Hepatocyte (in vitro differentiated cells): Measurements from ENCODE around the gene TMPRSS3. TPM values are rescaled to one million over a fixed set of nuclear protein-coding genes. Genes with fewer than 3 reads are reported as not detected.

ENCODE experiments used
- DNase-seq: peaks from one replicate; pipeline ENCODE4 v3.0.0-alpha.2; 2016; ENCODE audit warnings: low spot score
- H2AFZ ChIP-seq: fragments of 200-600 bp; sonication (generic); 2 replicates; pipeline ENCODE4 v1.6.0; 2016; ENCODE audit warnings: antibody characterized with exemption, mild to moderate bottlenecking
- H3K27ac ChIP-seq: fragments of 200-600 bp; sonication (generic); 2 replicates; pipeline ENCODE4 v1.5.1; 2016; ENCODE audit warnings: mild to moderate bottlenecking
- H3K27me3 ChIP-seq: fragments of 200-600 bp; sonication (generic); 2 replicates; pipeline ENCODE4 v1.6.1; 2016
- H3K36me3 ChIP-seq: fragments of 200-600 bp; sonication (generic); replicated peaks from 2 replicates; pipeline ENCODE4 v1.5.1; 2016; ENCODE audit warnings: low read depth; ENCODE audit not compliant: insufficient read depth
- H3K4me1 ChIP-seq: fragments of 200-600 bp; sonication (generic); 2 replicates; pipeline ENCODE4 v1.5.1; 2016; ENCODE audit warnings: mild to moderate bottlenecking, moderate library complexity; ENCODE audit not compliant: insufficient read depth
- H3K4me2 ChIP-seq: fragments of 200-600 bp; sonication (generic); 2 replicates; pipeline ENCODE4 v1.6.0; 2016
- H3K4me3 ChIP-seq: fragments of 200-600 bp; sonication (generic); 2 replicates; pipeline ENCODE4 v1.5.1; 2016; ENCODE audit warnings: mild to moderate bottlenecking
- H3K79me2 ChIP-seq: fragments of 200-600 bp; sonication (generic); 2 replicates; pipeline ENCODE4 v1.6.0; 2017; ENCODE audit warnings: mild to moderate bottlenecking
- H3K9me2 ChIP-seq: fragments of 200-600 bp; sonication (generic); replicated peaks from 2 replicates; pipeline ENCODE4 v1.6.0; 2017; ENCODE audit warnings: mild to moderate bottlenecking; ENCODE audit not compliant: insufficient read depth
- H3K9me3 ChIP-seq: fragments of 200-600 bp; sonication (generic); 2 replicates; pipeline ENCODE4 v1.5.1; 2016; ENCODE audit warnings: low read depth, mild to moderate bottlenecking
- H4K20me1 ChIP-seq: fragments of 200-600 bp; sonication (generic); 2 replicates; pipeline ENCODE4 v1.6.0; 2016; ENCODE audit warnings: mild to moderate bottlenecking; ENCODE audit not compliant: insufficient read depth, poor library complexity, severe bottlenecking
- EZH2 ChIP-seq: fragments of 200-600 bp; sonication (generic); IDR thresholded peaks from 2 replicates; pipeline ENCODE4 v1.6.1; 2016; ENCODE audit warnings: antibody characterized with exemption, mild to moderate bottlenecking, borderline replicate concordance
- EZH2phosphoT487 ChIP-seq: fragments of 200-600 bp; sonication (generic); IDR thresholded peaks from one replicate; pipeline ENCODE4 v1.6.1; 2018; ENCODE audit warnings: antibody characterized with exemption, mild to moderate bottlenecking, low read depth, moderate library complexity; ENCODE audit not compliant: unreplicated experiment, severe bottlenecking
- WGBS: methylation state at CpG from one replicate; pipeline ENCODE4 v1.1.6; 2016; ENCODE audit warnings: low lambda C conversion rate; ENCODE audit errors: missing lambda C conversion rate; 5-methylcytosine and 5-hydroxymethylcytosine counted together
- polyA plus RNA-seq: library from polyadenylated mRNA; unstranded; fragments of >200 nt; fragmentation: Nextera tagmentation; extraction: Ambion mirVana; gene quantifications from 2 replicates; pipeline ENCODE4 v1.2.1, GENCODE V29; 2016
- total RNA-seq: library from RNA; depleted of rRNA; stranded (reverse); fragments of >200 nt; gene quantifications from 2 replicates; pipeline ENCODE4 v1.2.3, GENCODE V29; 2014
- TF ChIP-seq, protein P1 (sequence below): fragments of 200-600 bp; sonication (generic); IDR thresholded peaks from 2 replicates; pipeline ENCODE4 v1.5.1; 2016; ENCODE audit warnings: antibody characterized with exemption, mild to moderate bottlenecking; ENCODE audit not compliant: poor library complexity

The TMPRSS3 gene
- total and polyA plus RNA-seq, 2 experiments from 2014 or later, result 1.4 to 1.7 TPM

DNA sequence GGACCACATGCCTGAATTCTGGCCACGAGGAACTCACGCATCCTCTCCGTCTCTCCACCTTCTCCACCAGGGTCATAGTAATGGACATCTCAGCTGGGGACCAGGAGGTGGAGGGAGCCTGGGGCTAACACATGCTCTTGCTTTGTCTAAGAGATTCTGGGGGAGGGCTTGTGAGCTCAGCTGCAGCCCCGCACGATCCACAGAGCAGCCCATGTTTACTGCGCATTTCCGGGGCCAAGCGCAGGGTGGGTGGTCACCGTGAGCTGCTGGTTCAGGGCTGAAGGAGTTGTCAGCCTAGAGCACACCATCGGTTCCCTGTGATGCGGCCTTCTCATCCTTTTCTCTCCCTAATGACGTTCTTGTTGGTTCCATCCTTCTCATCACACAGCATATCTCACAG is 37.6 kb downstream of the TMPRSS3 start:
- no peaks in the 10 kb centered on the region for H3K9me2 ChIP-seq
- 93% methylated on average over 12 of the region's 12 CpGs for WGBS
- no peak overlapping the region for H3K4me2 ChIP-seq
- H3K36me3 ChIP-seq, result no peaks in the 10 kb centered on the region
- H3K27ac ChIP-seq, result no peak overlapping the region
- no peak overlapping the region for H3K4me3 ChIP-seq
- H3K79me2 ChIP-seq, result no peaks in the 10 kb centered on the region
- no peaks in the 10 kb centered on the region for H3K9me3 ChIP-seq
- H3K4me1 ChIP-seq, result no peaks in the 10 kb centered on the region
- TF ChIP-seq, protein P1, sequence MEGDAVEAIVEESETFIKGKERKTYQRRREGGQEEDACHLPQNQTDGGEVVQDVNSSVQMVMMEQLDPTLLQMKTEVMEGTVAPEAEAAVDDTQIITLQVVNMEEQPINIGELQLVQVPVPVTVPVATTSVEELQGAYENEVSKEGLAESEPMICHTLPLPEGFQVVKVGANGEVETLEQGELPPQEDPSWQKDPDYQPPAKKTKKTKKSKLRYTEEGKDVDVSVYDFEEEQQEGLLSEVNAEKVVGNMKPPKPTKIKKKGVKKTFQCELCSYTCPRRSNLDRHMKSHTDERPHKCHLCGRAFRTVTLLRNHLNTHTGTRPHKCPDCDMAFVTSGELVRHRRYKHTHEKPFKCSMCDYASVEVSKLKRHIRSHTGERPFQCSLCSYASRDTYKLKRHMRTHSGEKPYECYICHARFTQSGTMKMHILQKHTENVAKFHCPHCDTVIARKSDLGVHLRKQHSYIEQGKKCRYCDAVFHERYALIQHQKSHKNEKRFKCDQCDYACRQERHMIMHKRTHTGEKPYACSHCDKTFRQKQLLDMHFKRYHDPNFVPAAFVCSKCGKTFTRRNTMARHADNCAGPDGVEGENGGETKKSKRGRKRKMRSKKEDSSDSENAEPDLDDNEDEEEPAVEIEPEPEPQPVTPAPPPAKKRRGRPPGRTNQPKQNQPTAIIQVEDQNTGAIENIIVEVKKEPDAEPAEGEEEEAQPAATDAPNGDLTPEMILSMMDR, result no peak
- no peak for TF ChIP-seq EZH2phosphoT487
- no peak for TF ChIP-seq EZH2
- H4K20me1 ChIP-seq, result no peaks in the 10 kb centered on the region
- H3K27me3 ChIP-seq, result no peaks in the 10 kb centered on the region
- no peak overlapping the region for H2AFZ ChIP-seq
- DNase-seq, result no peak

DNA sequence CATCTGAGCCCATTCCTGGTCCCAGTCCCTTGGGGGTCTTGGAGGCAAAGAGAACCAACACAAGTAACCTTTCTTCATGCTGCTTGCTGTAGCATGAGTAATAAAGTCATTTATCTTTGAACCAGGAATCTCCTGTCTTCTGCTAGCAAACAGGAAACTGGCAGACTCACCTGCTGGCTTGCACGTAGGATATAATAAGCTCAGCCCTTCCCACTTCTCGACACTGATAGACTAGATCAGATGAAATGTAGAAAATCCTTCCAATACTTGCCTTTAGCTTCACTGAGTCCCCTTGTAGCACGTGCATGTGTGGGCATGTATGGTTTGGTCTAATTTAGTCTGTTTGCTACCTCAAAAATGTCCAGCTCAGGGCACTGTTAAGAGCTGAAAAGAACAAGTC is 38.5 kb downstream of the TMPRSS3 start:
- no peaks in the 10 kb centered on the region for H3K36me3 ChIP-seq
- H4K20me1 ChIP-seq, result no peaks in the 10 kb centered on the region
- 83% methylated on average over 3 of the region's 3 CpGs for WGBS
- no peaks in the 10 kb centered on the region for H3K9me2 ChIP-seq
- no peak for DNase-seq
- H3K27ac ChIP-seq, result no peak overlapping the region
- no peak overlapping the region for H3K4me2 ChIP-seq
- H3K4me3 ChIP-seq, result no peak overlapping the region
- H3K27me3 ChIP-seq, result no peaks in the 10 kb centered on the region
- no peak for TF ChIP-seq EZH2
- no peak for TF ChIP-seq EZH2phosphoT487
- TF ChIP-seq, protein P1, result no peak
- H2AFZ ChIP-seq, result no peak overlapping the region
- H3K9me3 ChIP-seq, result no peaks in the 10 kb centered on the region
- H3K79me2 ChIP-seq, result no peaks in the 10 kb centered on the region
- no peaks in the 10 kb centered on the region for H3K4me1 ChIP-seq

DNA sequence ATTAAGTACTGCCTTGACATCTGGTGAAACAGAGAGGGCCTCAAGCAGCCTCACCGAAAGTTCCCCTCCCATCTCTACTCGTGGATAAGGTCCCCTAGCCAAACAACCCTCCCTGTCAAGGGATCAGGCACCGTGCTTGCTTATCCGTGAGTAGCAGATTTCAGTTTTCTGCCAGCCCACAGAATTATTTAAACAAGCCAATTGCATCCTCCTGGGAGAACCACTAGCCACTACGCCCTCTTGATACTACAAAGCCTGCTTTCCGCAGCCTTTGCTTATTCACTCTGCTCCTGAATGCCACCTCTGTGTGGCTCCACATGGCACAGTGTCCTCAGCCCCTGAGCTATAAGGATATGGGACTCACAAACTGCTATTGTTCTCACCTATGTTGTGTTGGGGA is 39.2 kb downstream of the TMPRSS3 start:
- Histone ChIP-seq H3K4me1 (no peaks in the 10 kb centered on the region), H3K27ac (no peak overlapping the region)
- TF ChIP-seq, protein P1, result no peak
- TF ChIP-seq EZH2 (no peak), EZH2phosphoT487 (no peak)

DNA sequence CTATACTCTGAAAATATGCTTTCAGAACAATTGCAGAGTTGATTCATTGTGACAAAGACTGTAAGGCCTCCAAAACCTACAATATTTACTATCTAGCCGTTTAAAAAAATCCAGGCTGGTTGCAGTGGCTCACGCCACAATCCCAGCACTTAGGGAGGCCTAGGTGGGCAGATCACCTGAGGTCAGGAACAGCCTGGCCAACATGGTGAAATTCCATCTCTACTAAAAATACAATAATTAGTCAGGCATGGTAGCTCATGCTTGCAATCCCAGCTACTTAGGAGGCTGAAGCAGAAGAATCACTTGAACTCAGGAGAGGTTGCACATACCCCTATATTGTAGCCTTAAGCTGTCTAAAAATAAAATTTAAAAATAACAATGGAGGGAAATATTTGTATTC is 39.8 kb downstream of the TMPRSS3 start:
- no peaks in the 10 kb centered on the region for H3K4me1 ChIP-seq
- H3K9me3 ChIP-seq, result no peaks in the 10 kb centered on the region
- DNase-seq, result no peak
- H3K27ac ChIP-seq, result no peak overlapping the region
- H3K36me3 ChIP-seq, result no peaks in the 10 kb centered on the region
- no peaks in the 10 kb centered on the region for H3K27me3 ChIP-seq
- H3K9me2 ChIP-seq, result no peaks in the 10 kb centered on the region
- H3K79me2 ChIP-seq, result no peaks in the 10 kb centered on the region
- H4K20me1 ChIP-seq, result no peaks in the 10 kb centered on the region
- no peak overlapping the region for H3K4me2 ChIP-seq
- TF ChIP-seq, protein P1, result no peak
- TF ChIP-seq EZH2, result no peak
- TF ChIP-seq EZH2phosphoT487, result no peak
- no peak overlapping the region for H3K4me3 ChIP-seq
- 94% methylated on average over 2 of the region's 2 CpGs for WGBS
- no peak overlapping the region for H2AFZ ChIP-seq

More for the DNA sequence above, 39.2 kb downstream of the TMPRSS3 start:
- no peak for DNase-seq
- no peaks in the 10 kb centered on the region for H3K27me3 ChIP-seq
- no peak overlapping the region for H3K4me3 ChIP-seq
- no peak overlapping the region for H2AFZ ChIP-seq
- H3K79me2 ChIP-seq, result no peaks in the 10 kb centered on the region
- no peaks in the 10 kb centered on the region for H4K20me1 ChIP-seq
- no peak overlapping the region for H3K4me2 ChIP-seq
- H3K36me3 ChIP-seq, result no peaks in the 10 kb centered on the region
- H3K9me2 ChIP-seq, result no peaks in the 10 kb centered on the region
- 55% methylated on average over 6 of the region's 6 CpGs for WGBS
- H3K9me3 ChIP-seq, result no peaks in the 10 kb centered on the region
